ENCODE data around the gene MAMLD1.

The MAMLD1 gene

GRCh38 chrX:150473371-150473770 is 110.3 kb downstream of the MAMLD1 start:
- DNase-seq (ENCODE audit: low read depth in 1 of 2, low spot score in 1 of 2) = no peak
- no peaks in the 10 kb centered on the region for H3K27me3 ChIP-seq (ENCODE audit: insufficient read depth, poor library complexity, severe bottlenecking)
- H3K4me3 ChIP-seq (replicated peaks; ENCODE audit: insufficient read depth, low read length) = no peak overlapping the region
- no peak overlapping the region for H3K27ac ChIP-seq (replicated peaks)
- TF ChIP-seq SPI1 (IDR thresholded peaks at IDR 0.05; ENCODE audit: borderline replicate concordance, low read depth) = no peak
- TF ChIP-seq REST (IDR thresholded peaks at IDR 0.05; ENCODE audit: insufficient replicate concordance, low read depth) = no peak
- no peak for TF ChIP-seq GABPA (IDR thresholded peaks at IDR 0.05; ENCODE audit: low read depth)
- no peak for TF ChIP-seq POLR2AphosphoS5 (IDR thresholded peaks at IDR 0.05; ENCODE audit: low read depth)
- TF ChIP-seq, protein P1, sequence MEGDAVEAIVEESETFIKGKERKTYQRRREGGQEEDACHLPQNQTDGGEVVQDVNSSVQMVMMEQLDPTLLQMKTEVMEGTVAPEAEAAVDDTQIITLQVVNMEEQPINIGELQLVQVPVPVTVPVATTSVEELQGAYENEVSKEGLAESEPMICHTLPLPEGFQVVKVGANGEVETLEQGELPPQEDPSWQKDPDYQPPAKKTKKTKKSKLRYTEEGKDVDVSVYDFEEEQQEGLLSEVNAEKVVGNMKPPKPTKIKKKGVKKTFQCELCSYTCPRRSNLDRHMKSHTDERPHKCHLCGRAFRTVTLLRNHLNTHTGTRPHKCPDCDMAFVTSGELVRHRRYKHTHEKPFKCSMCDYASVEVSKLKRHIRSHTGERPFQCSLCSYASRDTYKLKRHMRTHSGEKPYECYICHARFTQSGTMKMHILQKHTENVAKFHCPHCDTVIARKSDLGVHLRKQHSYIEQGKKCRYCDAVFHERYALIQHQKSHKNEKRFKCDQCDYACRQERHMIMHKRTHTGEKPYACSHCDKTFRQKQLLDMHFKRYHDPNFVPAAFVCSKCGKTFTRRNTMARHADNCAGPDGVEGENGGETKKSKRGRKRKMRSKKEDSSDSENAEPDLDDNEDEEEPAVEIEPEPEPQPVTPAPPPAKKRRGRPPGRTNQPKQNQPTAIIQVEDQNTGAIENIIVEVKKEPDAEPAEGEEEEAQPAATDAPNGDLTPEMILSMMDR (IDR thresholded peaks at IDR 0.05; ENCODE audit: insufficient read depth, low read length) = no peak

DNA sequence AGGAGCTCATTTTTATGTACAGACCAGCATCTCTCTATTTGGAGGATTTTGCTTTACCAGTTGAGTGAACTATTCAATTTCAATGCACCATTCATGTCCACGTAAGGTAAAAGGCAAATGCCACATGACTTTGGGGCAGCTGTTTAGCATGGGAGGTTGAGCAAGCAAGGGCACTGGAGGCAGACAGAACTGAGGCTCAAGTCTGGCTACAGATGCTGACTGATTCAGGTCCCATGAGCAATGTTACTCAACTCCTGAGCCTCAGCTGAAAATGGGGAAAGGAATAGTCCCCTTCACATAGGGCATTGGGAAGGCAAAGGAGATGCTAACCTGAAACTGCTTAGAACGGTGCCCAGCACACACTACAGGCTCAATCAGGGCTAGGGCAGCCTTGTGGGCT is 112.3 kb downstream of the MAMLD1 start:
- no peak overlapping the region for H3K27ac ChIP-seq (replicated peaks)
- no peak overlapping the region for H3K4me3 ChIP-seq (replicated peaks; ENCODE audit: insufficient read depth, low read length)
- H3K27me3 ChIP-seq (ENCODE audit: insufficient read depth, poor library complexity, severe bottlenecking) = no peaks in the 10 kb centered on the region
- TF ChIP-seq POLR2AphosphoS5 (IDR thresholded peaks at IDR 0.05; ENCODE audit: low read depth) (no peak), SPI1 (IDR thresholded peaks at IDR 0.05; ENCODE audit: borderline replicate concordance, low read depth) (no peak), REST (IDR thresholded peaks at IDR 0.05; ENCODE audit: insufficient replicate concordance, low read depth) (no peak)
- TF ChIP-seq, protein P1 (IDR thresholded peaks at IDR 0.05; ENCODE audit: insufficient read depth, low read length) = no peak
- no peak for DNase-seq (ENCODE audit: low read depth in 1 of 2, low spot score in 1 of 2)

- H3K27me3 ChIP-seq (ENCODE audit: insufficient read depth, poor library complexity, severe bottlenecking) = no peaks in the 10 kb centered on the region
- no peak overlapping the region for H3K4me3 ChIP-seq (replicated peaks; ENCODE audit: insufficient read depth, low read length)
- TF ChIP-seq GABPA (IDR thresholded peaks at IDR 0.05; ENCODE audit: low read depth) (no peak), REST (IDR thresholded peaks at IDR 0.05; ENCODE audit: insufficient replicate concordance, low read depth) (no peak), POLR2AphosphoS5 (IDR thresholded peaks at IDR 0.05; ENCODE audit: low read depth) (no peak), SPI1 (IDR thresholded peaks at IDR 0.05; ENCODE audit: borderline replicate concordance, low read depth) (no peak)
- TF ChIP-seq, protein P1 (IDR thresholded peaks at IDR 0.05; ENCODE audit: insufficient read depth, low read length) = no peak
- DNase-seq (ENCODE audit: low read depth in 1 of 2, low spot score in 1 of 2) = no peak
- H3K27ac ChIP-seq (replicated peaks) = no peak overlapping the region
Measured at GRCh38 chrX:150476164-150476699, 113.1 kb downstream of the MAMLD1 start.
